GM06990 (cell line): ENCODE measurements around the gene TCF4.
A peak's percentile ranks its signal among the peaks of the same experiment; 100 is the strongest.

ENCODE experiments used
- DNase-seq: peaks from one replicate; pipeline ENCODE4 v3.0.0-alpha.2; 2011; ENCODE audit not compliant: insufficient read length; ENCODE audit errors: extremely low read depth
- H3K27me3 ChIP-seq: replicated peaks from 2 replicates; pipeline ENCODE4 v1.6.0; 2011; ENCODE audit warnings: low read length; ENCODE audit not compliant: control insufficient read depth, insufficient read depth
- H3K36me3 ChIP-seq: 2 replicates; pipeline ENCODE4 v1.5.1; 2011; ENCODE audit warnings: low read length; ENCODE audit not compliant: control insufficient read depth, insufficient read depth
- H3K4me3 ChIP-seq: replicated peaks from 2 replicates; pipeline ENCODE4 v1.5.1; 2011; ENCODE audit warnings: low read depth, mild to moderate bottlenecking, control low read depth, low read length
- TF ChIP-seq, protein P1 (sequence below): IDR thresholded peaks from 2 replicates; pipeline ENCODE4 v1.5.1; 2011; ENCODE audit warnings: low read length, control low read depth, mild to moderate bottlenecking, inconsistent platforms; ENCODE audit not compliant: insufficient read depth, poor library complexity, severe bottlenecking

Gene TCF4

GRCh38 chr18:55300421-55300935 is 287.5 kb downstream of the TCF4 start:
- no peak overlapping the region for H3K4me3 ChIP-seq
- TF ChIP-seq, protein P1, sequence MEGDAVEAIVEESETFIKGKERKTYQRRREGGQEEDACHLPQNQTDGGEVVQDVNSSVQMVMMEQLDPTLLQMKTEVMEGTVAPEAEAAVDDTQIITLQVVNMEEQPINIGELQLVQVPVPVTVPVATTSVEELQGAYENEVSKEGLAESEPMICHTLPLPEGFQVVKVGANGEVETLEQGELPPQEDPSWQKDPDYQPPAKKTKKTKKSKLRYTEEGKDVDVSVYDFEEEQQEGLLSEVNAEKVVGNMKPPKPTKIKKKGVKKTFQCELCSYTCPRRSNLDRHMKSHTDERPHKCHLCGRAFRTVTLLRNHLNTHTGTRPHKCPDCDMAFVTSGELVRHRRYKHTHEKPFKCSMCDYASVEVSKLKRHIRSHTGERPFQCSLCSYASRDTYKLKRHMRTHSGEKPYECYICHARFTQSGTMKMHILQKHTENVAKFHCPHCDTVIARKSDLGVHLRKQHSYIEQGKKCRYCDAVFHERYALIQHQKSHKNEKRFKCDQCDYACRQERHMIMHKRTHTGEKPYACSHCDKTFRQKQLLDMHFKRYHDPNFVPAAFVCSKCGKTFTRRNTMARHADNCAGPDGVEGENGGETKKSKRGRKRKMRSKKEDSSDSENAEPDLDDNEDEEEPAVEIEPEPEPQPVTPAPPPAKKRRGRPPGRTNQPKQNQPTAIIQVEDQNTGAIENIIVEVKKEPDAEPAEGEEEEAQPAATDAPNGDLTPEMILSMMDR = no peak
- DNase-seq = no peak
- H3K27me3 ChIP-seq = no peaks in the 10 kb centered on the region
- H3K36me3 ChIP-seq = peaks cover 1% of the 10 kb centered on the region; the same call in 1 of the 2 replicates

- Histone ChIP-seq H3K36me3 (peaks cover 3% of the 10 kb centered on the region; the same call in 1 of the 2 replicates), H3K27me3 (no peaks in the 10 kb centered on the region), H3K4me3 (no peak overlapping the region)
- TF ChIP-seq, protein P1 = no peak
- DNase-seq = no peak
Measured at GRCh38 chr18:55296778-55297177, 291.2 kb downstream of the TCF4 start.

GRCh38 chr18:55296115-55296514 is 291.9 kb downstream of the TCF4 start:
- H3K27me3 ChIP-seq = no peaks in the 10 kb centered on the region
- DNase-seq = no peak
- TF ChIP-seq, protein P1 = no peak
- H3K4me3 ChIP-seq = no peak overlapping the region
- peaks cover 3% of the 10 kb centered on the region; the same call in 1 of the 2 replicates for H3K36me3 ChIP-seq

GRCh38 chr18:55290898-55291297 is 297.1 kb downstream of the TCF4 start:
- Histone ChIP-seq H3K27me3 (no peaks in the 10 kb centered on the region), H3K36me3 (peaks cover 5% of the 10 kb centered on the region), H3K4me3 (no peak overlapping the region)
- no peak for DNase-seq
- TF ChIP-seq, protein P1 = no peak

DNA sequence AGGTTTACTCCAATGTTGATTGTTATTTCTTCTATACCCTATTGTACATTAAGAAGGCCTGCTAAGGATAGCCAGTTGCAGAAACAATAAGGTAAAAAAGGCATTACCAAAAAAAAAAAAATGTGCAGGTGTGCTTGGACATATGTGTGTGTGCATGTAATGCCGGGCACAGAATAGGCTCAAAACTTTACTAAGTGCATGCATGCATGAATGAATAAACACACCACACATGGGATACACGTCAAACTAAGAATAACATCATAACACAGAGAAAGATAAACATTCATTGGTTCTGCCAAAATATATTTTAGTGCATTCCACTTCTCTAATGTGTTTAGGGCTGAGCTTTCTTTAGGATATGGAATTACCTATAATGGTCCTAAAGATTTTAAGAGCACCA is 298.2 kb downstream of the TCF4 start:
- TF ChIP-seq, protein P1 = no peak
- Histone ChIP-seq H3K27me3 (no peaks in the 10 kb centered on the region), H3K36me3 (peaks cover 4% of the 10 kb centered on the region), H3K4me3 (no peak overlapping the region)
- peak; percentile 29 for DNase-seq

DNA sequence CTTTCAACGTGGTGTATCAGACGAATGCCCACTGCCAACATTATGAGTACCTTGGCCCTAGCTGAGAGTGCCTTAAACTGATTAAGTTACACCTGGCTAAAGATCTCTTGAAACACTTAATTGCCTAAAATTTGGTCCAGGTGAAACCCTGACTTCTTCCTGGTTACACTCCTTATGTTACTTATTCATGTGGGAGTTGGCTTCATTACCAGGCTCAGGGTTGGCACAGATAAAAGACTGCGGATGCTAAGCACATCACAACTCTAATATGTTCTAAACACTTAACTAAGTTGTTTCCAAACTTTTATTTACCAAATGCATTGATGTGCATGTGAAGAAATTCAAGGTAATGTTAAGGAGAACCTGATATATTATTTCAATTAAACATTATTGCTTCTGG is 298.9 kb downstream of the TCF4 start:
- TF ChIP-seq, protein P1 = no peak
- Histone ChIP-seq H3K27me3 (no peaks in the 10 kb centered on the region), H3K36me3 (peaks cover 4% of the 10 kb centered on the region), H3K4me3 (no peak overlapping the region)
- DNase-seq = no peak
